ENCODE results near the gene PPY. TPM values are rescaled to one million over a fixed set of nuclear protein-coding genes. Genes with fewer than 3 reads are reported as not detected.

PPY gene
- total RNA-seq, 2 donors from 2014 or later, result 15.5 to 51.6 TPM

- intact Hi-C loops (cut with DNase I), result no loop called here
- Histone ChIP-seq H3K27me3 (no peaks in the 10 kb centered on the region), H3K36me3 (replicated peaks in 1 of 2; ENCODE audit: insufficient read depth in 1 of 2, low read depth in 2 of 2) (no peaks in the 10 kb centered on the region), H3K27ac (no peak overlapping the region), H3K4me3 (no peak overlapping the region), H3K4me1 (peaks cover 23% of the 10 kb centered on the region), H3K9me3 (no peaks in the 10 kb centered on the region)
- peak in 2 of 4 donors; percentile 21 to 41 for DNase-seq
- TF ChIP-seq CTCF (IDR thresholded peaks at IDR 0.05) (peak in 5 of 7 experiments; percentile 12 to 35 (median 23)), POLR2A (IDR thresholded peaks at IDR 0.05) (no peak)
- WGBS, 2 donors, result 44 to 62% methylated on average over 14 to 43 of the region's 43 CpGs
- no peak for ATAC-seq
Measured at GRCh38 chr17:43917348-43918025, 24.8 kb downstream of the PPY start.

- Histone ChIP-seq H3K4me3 (no peak overlapping the region), H3K4me1 (peaks cover 23% of the 10 kb centered on the region), H3K27ac (no peak overlapping the region), H3K36me3 (replicated peaks in 1 of 2; ENCODE audit: insufficient read depth in 1 of 2, low read depth in 2 of 2) (no peaks in the 10 kb centered on the region), H3K9me3 (no peaks in the 10 kb centered on the region), H3K27me3 (no peaks in the 10 kb centered on the region)
- 69 to 79% methylated on average over 7 to 8 of the region's 8 CpGs for WGBS, 2 donors
- no peak for ATAC-seq
- TF ChIP-seq POLR2A (IDR thresholded peaks at IDR 0.05) (no peak), CTCF (IDR thresholded peaks at IDR 0.05) (no peak)
- no peak for DNase-seq
- intact Hi-C loops (cut with DNase I), result no loop called here
Measured at GRCh38 chr17:43917016-43917347, 25.3 kb downstream of the PPY start.

- ATAC-seq (no peak), DNase-seq (no peak)
- Histone ChIP-seq H3K27ac (no peak overlapping the region), H3K4me3 (no peak overlapping the region), H3K36me3 (replicated peaks in 1 of 2; ENCODE audit: insufficient read depth in 1 of 2, low read depth in 2 of 2) (no peaks in the 10 kb centered on the region), H3K4me1 (peaks cover 23% of the 10 kb centered on the region), H3K27me3 (no peaks in the 10 kb centered on the region), H3K9me3 (no peaks in the 10 kb centered on the region)
- TF ChIP-seq POLR2A (IDR thresholded peaks at IDR 0.05) (no peak), CTCF (IDR thresholded peaks at IDR 0.05) (no peak)
- intact Hi-C loops (cut with DNase I), result no loop called here
- 23 to 24% methylated on average over 4 of the region's 4 CpGs for WGBS, 2 donors
Measured at GRCh38 chr17:43916385-43916784, 25.9 kb downstream of the PPY start.

- Histone ChIP-seq H3K9me3 (no peaks in the 10 kb centered on the region), H3K27ac (no peak overlapping the region), H3K4me3 (no peak overlapping the region), H3K36me3 (replicated peaks in 1 of 2; ENCODE audit: insufficient read depth in 1 of 2, low read depth in 2 of 2) (no peaks in the 10 kb centered on the region), H3K27me3 (no peaks in the 10 kb centered on the region), H3K4me1 (peaks cover 18% of the 10 kb centered on the region)
- DNase-seq, result no peak
- WGBS, 2 donors, result 77% methylated on average over 3 of the region's 3 CpGs
- ATAC-seq, result no peak
- intact Hi-C loops (cut with DNase I), result no loop called here
- TF ChIP-seq CTCF (IDR thresholded peaks at IDR 0.05) (no peak), POLR2A (IDR thresholded peaks at IDR 0.05) (no peak)
Measured at GRCh38 chr17:43915559-43915958, 26.7 kb downstream of the PPY start.

- Histone ChIP-seq H3K4me1 (peaks cover 14% of the 10 kb centered on the region), H3K4me3 (no peak overlapping the region), H3K27ac (no peak overlapping the region), H3K9me3 (no peaks in the 10 kb centered on the region), H3K36me3 (replicated peaks in 1 of 2; ENCODE audit: insufficient read depth in 1 of 2, low read depth in 2 of 2) (no peaks in the 10 kb centered on the region), H3K27me3 (no peaks in the 10 kb centered on the region)
- intact Hi-C loops (cut with DNase I), result no loop called here
- no peak for TF ChIP-seq CTCF (IDR thresholded peaks at IDR 0.05)
- no peak for TF ChIP-seq POLR2A (IDR thresholded peaks at IDR 0.05)
- 40 to 68% methylated on average over 2 of the region's 2 CpGs for WGBS, 2 donors
- ATAC-seq, result no peak
- no peak for DNase-seq
Measured at GRCh38 chr17:43914451-43914850, 27.8 kb downstream of the PPY start.
